ENCODE results near the gene ZDHHC11.
"Not testable (repeated sequence)": the region's sequence is repeated elsewhere in the genome, so short reads cannot be mapped to it uniquely, and the experiment has no call there.

GRCh38 chr5:770585-770984 is 80.2 kb downstream of the ZDHHC11 start:
- not testable (repeated sequence) for TF ChIP-seq EZH2 (IDR thresholded peaks at IDR 0.05; ENCODE audit: low read length, unreplicated experiment); CTCF (conservative IDR thresholded peaks at IDR 0.05; ENCODE audit: low read depth, low read length)
